Endothelial cell of umbilical vein (primary cell): ENCODE data around the gene TMEM191B. TPM values are rescaled to one million over a fixed set of nuclear protein-coding genes. Genes with fewer than 3 reads are reported as not detected.
"Not testable (repeated sequence)": the region's sequence is repeated elsewhere in the genome, so short reads cannot be mapped to it uniquely, and the experiment has no call there.

Experiments used
- BruUV-seq: library from RNA; stranded (reverse); fragments of 400-500 nt; replicated peaks from 2 replicates; lab custom pipeline; 2021; lab: Mats Ljungman, UMichigan
- CTCF ChIA-PET: fragments of 300-600, 350-600 bp; sonication (Branson Sonifier 250); formaldehyde crosslinking; loops from one replicate; lab custom pipeline; 2021; ENCODE audit warnings: antibody characterized with exemption, inconsistent platforms; lab: Charles Lee
- POLR2A ChIA-PET: fragments of 300-600, 350-600 bp; sonication (Branson Sonifier 250); formaldehyde crosslinking; loops from one replicate; lab custom pipeline; 2021; ENCODE audit warnings: antibody characterized with exemption, inconsistent platforms; lab: Charles Lee
- DNase-seq: peaks from one replicate; pipeline ENCODE4 v3.0.0-alpha.2; 2011; ENCODE audit warnings: low read depth, low spot score
- FAIRE-seq: peaks from 2 replicates; lab custom pipeline; 2011; peaks lifted over from hg19 to GRCh38; lab: Jason Lieb, UNC
- H2AFZ ChIP-seq: 2 replicates; pipeline ENCODE4 v1.6.0; 2012; ENCODE audit warnings: low read depth, low read length, control low read depth, inconsistent platforms
- H3K27ac ChIP-seq: 2 replicates; pipeline ENCODE4 v1.5.1; 2011; ENCODE audit warnings: low read depth, mild to moderate bottlenecking, control low read depth, low read length, moderate library complexity; ENCODE audit not compliant: insufficient read depth
- H3K27me3 ChIP-seq, 2 experiments: 2 replicates each; pipeline versions ENCODE4 v1.6.0 to v1.6.1; 2011; ENCODE audit warnings: low read length in 2 of 2, mixed read lengths in 1 of 2; ENCODE audit not compliant: control insufficient read depth in 2 of 2, insufficient read depth in 2 of 2
- H3K36me3 ChIP-seq, 2 experiments: 2 replicates in 1 of 2; 3 replicates in 1 of 2; pipeline ENCODE4 v1.5.1; 2011; ENCODE audit warnings: low read length in 2 of 2, mild to moderate bottlenecking in 1 of 2, moderate library complexity in 1 of 2; ENCODE audit not compliant: control insufficient read depth in 2 of 2, insufficient read depth in 2 of 2; ENCODE audit errors: extremely low read depth in 1 of 2
- H3K4me1 ChIP-seq: 3 replicates; pipeline ENCODE4 v1.5.1; 2011; ENCODE audit warnings: mild to moderate bottlenecking, low read length; ENCODE audit not compliant: control insufficient read depth, insufficient read depth; ENCODE audit errors: extremely low read depth
- H3K4me2 ChIP-seq: 2 replicates; pipeline ENCODE4 v1.6.1; 2011; ENCODE audit warnings: low read length, control low read depth, mixed read lengths; ENCODE audit not compliant: insufficient read depth
- H3K4me3 ChIP-seq, 3 experiments: fragments of 200-600 bp in 1 of 3; sonication (generic), shearing (Covaris generic) in 1 of 3; replicated peaks in 1 of 3; 2 replicates each; pipeline ENCODE4 v1.5.1; 2011 to 2016; ENCODE audit warnings: control low read depth in 3 of 3, low read length in 3 of 3, mild to moderate bottlenecking in 2 of 3, inconsistent platforms in 1 of 3, low read depth in 1 of 3, moderate library complexity in 1 of 3; ENCODE audit not compliant: insufficient read depth in 1 of 3
- H3K79me2 ChIP-seq: 2 replicates; pipeline ENCODE4 v1.6.0; 2012; ENCODE audit warnings: low read length, inconsistent platforms; ENCODE audit not compliant: control insufficient read depth, insufficient read depth
- H3K9ac ChIP-seq: replicated peaks from 2 replicates; pipeline ENCODE3; 2011; ENCODE audit warnings: low read length, control low read depth; ENCODE audit not compliant: insufficient read depth; ENCODE audit errors: extremely low read depth
- H3K9me1 ChIP-seq: replicated peaks from 3 replicates; pipeline ENCODE4 v1.6.0; 2011; ENCODE audit warnings: mild to moderate bottlenecking, low read length; ENCODE audit not compliant: control insufficient read depth, insufficient read depth; ENCODE audit errors: extremely low read depth
- H3K9me3 ChIP-seq: replicated peaks from 2 replicates; pipeline ENCODE4 v1.5.1; 2012; ENCODE audit warnings: low read length, inconsistent platforms; ENCODE audit not compliant: control insufficient read depth, insufficient read depth
- H4K20me1 ChIP-seq: replicated peaks from 2 replicates; pipeline ENCODE3; 2011; ENCODE audit warnings: mild to moderate bottlenecking, low read length; ENCODE audit not compliant: control insufficient read depth, insufficient read depth; ENCODE audit errors: extremely low read depth
- dilution Hi-C: fragments of 300-500 bp; cut with MboI; formaldehyde crosslinking; loops from one replicate; pipeline ENCODE4 v1.15.0; 2019; ENCODE audit warnings: low sequenced_read_pairs; ENCODE audit not compliant: extremely low pct_ligation_motif_present
- intact Hi-C: fragments of 100-400 bp; cut with micrococcal nuclease; formaldehyde crosslinking; loops from one replicate; pipeline ENCODE4 v1.10.0; 2022
- polyA plus RNA-seq, 4 experiments: library from polyadenylated mRNA; depleted of rRNA in 3 of 4; stranded (reverse) in 3 of 4; unstranded in 1 of 4; fragments of >200 nt; gene quantifications; 2 replicates each; pipeline versions ENCODE4 v1.2.1 to v1.2.3, GENCODE V29; 2011 to 2012; ENCODE audit warnings: missing spikeins in 1 of 4
- total RNA-seq: library from RNA; stranded (reverse); gene quantifications from 2 replicates; pipeline ENCODE4 v1.2.3, GENCODE V29; 2021

Gene TMEM191B
- total and polyA plus RNA-seq, 2 donors (not counting 3 experiments of a cell fraction or from before 2014, with no cell fraction given) = 0.33 TPM; not detected in 1

GRCh38 chr22:18560099-18560974 lies 32.7 kb downstream of the TMEM191B start:
- intact Hi-C loops, H2AFZ ChIP-seq, CTCF ChIA-PET, H3K36me3 ChIP-seq, H3K9me1 ChIP-seq, H4K20me1 ChIP-seq, H3K9me3 ChIP-seq, FAIRE-seq, H3K4me1 ChIP-seq, DNase-seq, H3K27ac ChIP-seq, POLR2A ChIA-PET, BruUV-seq, H3K4me2 ChIP-seq, dilution Hi-C loops, H3K9ac ChIP-seq, H3K4me3 ChIP-seq, H3K79me2 ChIP-seq, H3K27me3 ChIP-seq: not testable (repeated sequence)

DNA sequence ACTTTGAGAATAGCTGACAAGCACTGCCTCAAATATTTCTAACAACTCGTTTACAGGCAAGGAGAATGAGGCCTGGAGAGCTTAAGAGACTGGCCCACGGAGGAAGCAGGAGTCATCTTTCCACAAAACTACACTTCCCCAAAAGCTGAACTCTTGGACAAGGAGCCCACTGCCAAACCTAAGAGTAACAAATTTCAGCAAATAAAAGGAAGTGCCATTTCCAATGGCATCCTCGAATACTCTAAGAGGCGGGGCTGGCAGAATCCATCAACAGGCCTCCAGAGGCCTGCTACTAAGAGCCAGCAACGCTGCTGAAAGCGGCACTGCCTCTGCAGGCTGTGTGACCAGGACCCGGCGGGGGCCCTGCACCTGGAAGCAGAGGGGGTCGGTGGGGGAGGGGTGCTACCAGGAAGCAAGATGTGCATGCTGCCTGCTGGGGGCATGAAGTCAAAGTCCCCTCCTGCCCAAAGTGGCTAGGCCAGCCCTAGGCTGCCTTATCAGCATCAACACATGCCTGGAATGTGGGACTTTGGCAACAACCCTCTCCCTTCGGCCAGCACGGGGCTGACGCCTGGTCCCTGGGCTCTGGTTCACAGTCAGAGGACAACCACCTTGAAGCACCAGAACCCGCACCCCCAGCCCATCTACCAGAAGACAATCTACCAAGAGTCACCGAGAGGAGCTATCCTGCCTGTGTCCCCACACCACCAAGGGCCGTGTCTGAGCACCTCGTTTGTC lies 43.1 kb downstream of the TMEM191B start:
- H2AFZ ChIP-seq, H3K4me2 ChIP-seq, BruUV-seq, H3K27ac ChIP-seq, H3K9ac ChIP-seq, H3K9me1 ChIP-seq, H3K4me1 ChIP-seq, H3K79me2 ChIP-seq, H3K4me3 ChIP-seq, H4K20me1 ChIP-seq, FAIRE-seq, H3K36me3 ChIP-seq, H3K27me3 ChIP-seq, POLR2A ChIA-PET, H3K9me3 ChIP-seq, dilution Hi-C loops, DNase-seq, CTCF ChIA-PET, intact Hi-C loops: not testable (repeated sequence)

- CTCF ChIA-PET = not testable (repeated sequence)
Observed at GRCh38 chr22:18573483-18574164, 46.0 kb downstream of the TMEM191B start.

More at GRCh38 chr22:18573483-18574164, 46.0 kb downstream of the TMEM191B start:
- FAIRE-seq, H2AFZ ChIP-seq, H3K9ac ChIP-seq, intact Hi-C loops, H3K4me3 ChIP-seq, BruUV-seq, H3K4me1 ChIP-seq, dilution Hi-C loops, DNase-seq, H3K27me3 ChIP-seq, H3K36me3 ChIP-seq, H4K20me1 ChIP-seq, H3K9me3 ChIP-seq, H3K9me1 ChIP-seq, H3K4me2 ChIP-seq, H3K79me2 ChIP-seq, POLR2A ChIA-PET, H3K27ac ChIP-seq: not testable (repeated sequence)
